HG03103 (cell line): ENCODE results near the gene SPAG9.
"Not testable (repeated sequence)": the region's sequence is repeated elsewhere in the genome, so short reads cannot be mapped to it uniquely, and the experiment has no call there.

Experiments used
- ATAC-seq: cut with Tn5 transposase; IDR thresholded peaks from one replicate; pipeline ENCODE4 v1.9.1; 2021; ENCODE audit warnings: low read depth; ENCODE audit not compliant: unreplicated experiment

The SPAG9 gene

GRCh38 chr17:50944054-50944901 is 176.4 kb downstream of the SPAG9 start:
- no peak for ATAC-seq

- no peak for ATAC-seq
These were observed 177.1 kb downstream of the SPAG9 start for GRCh38 chr17:50943575-50943933.

- not testable (repeated sequence) for ATAC-seq
These were observed 179.0 kb downstream of the SPAG9 start for GRCh38 chr17:50941676-50942048.

- ATAC-seq = no peak
These were observed 180.6 kb downstream of the SPAG9 start for GRCh38 chr17:50939795-50940684.

GRCh38 chr17:50939542-50939794 is 181.2 kb downstream of the SPAG9 start:
- ATAC-seq = no peak

GRCh38 chr17:50938821-50939541 is 181.7 kb downstream of the SPAG9 start:
- ATAC-seq = no peak

- ATAC-seq = no peak
These were observed 184.7 kb downstream of the SPAG9 start for GRCh38 chr17:50935996-50936266.

- ATAC-seq = no peak
These were observed 185.3 kb downstream of the SPAG9 start for GRCh38 chr17:50935221-50935995.

- ATAC-seq = no peak
These were observed 185.9 kb downstream of the SPAG9 start for GRCh38 chr17:50934672-50935220.

GRCh38 chr17:50934161-50934560 is 186.5 kb downstream of the SPAG9 start:
- no peak for ATAC-seq

GRCh38 chr17:50931144-50931908 is 189.3 kb downstream of the SPAG9 start:
- peak; percentile 66 for ATAC-seq

GRCh38 chr17:50928646-50929045 is 192.0 kb downstream of the SPAG9 start:
- ATAC-seq = no peak

- no peak for ATAC-seq
These were observed 193.4 kb downstream of the SPAG9 start for GRCh38 chr17:50927287-50927686.

- no peak for ATAC-seq
These were observed 194.1 kb downstream of the SPAG9 start for GRCh38 chr17:50926523-50926922.

- no peak for ATAC-seq
These were observed 195.3 kb downstream of the SPAG9 start for GRCh38 chr17:50925296-50925891.

GRCh38 chr17:50924800-50925199 is 195.9 kb downstream of the SPAG9 start:
- no peak for ATAC-seq

GRCh38 chr17:50924300-50924699 is 196.4 kb downstream of the SPAG9 start:
- ATAC-seq = no peak

- ATAC-seq = no peak
These were observed 197.1 kb downstream of the SPAG9 start for GRCh38 chr17:50923611-50924010.

GRCh38 chr17:50922721-50923405 is 197.8 kb downstream of the SPAG9 start:
- ATAC-seq = no peak
